OCI-LY7 (cell line): ENCODE measurements around the gene TTL. TPM values are rescaled to one million over a fixed set of nuclear protein-coding genes. Genes with fewer than 3 reads are reported as not detected.

Experiments
- BruUV-seq: library from RNA; stranded (reverse); fragments of 400-500 nt; replicated peaks from 2 replicates; lab custom pipeline; 2021; lab: Mats Ljungman, UMichigan
- CTCF ChIA-PET: fragments of 300-600 bp; sonication (Branson Sonifier 250); formaldehyde crosslinking; loops from one replicate; lab custom pipeline; 2022; ENCODE audit warnings: antibody characterized with exemption; ENCODE audit not compliant: unreplicated experiment; lab: Charles Lee
- POLR2A ChIA-PET: fragments of 300-600 bp; sonication (Branson Sonifier 250); formaldehyde crosslinking; loops from one replicate; lab custom pipeline; 2022; ENCODE audit warnings: antibody characterized with exemption; lab: Charles Lee
- DNase-seq: peaks from one replicate; pipeline ENCODE4 v3.0.0-alpha.2; 2015; ENCODE audit warnings: low spot score
- H2AFZ ChIP-seq: fragments of 200-600 bp; sonication (generic), shearing (Covaris generic); 2 replicates; pipeline ENCODE4 v1.6.1; 2014; ENCODE audit warnings: mild to moderate bottlenecking, antibody characterized with exemption, low read length, moderate library complexity
- H3K27ac ChIP-seq: fragments of 200-600 bp; sonication (generic); 2 replicates; pipeline ENCODE4 v1.5.1; 2014; ENCODE audit warnings: mixed run types, low read depth, mild to moderate bottlenecking, moderate library complexity, low read length, inconsistent platforms; ENCODE audit not compliant: poor library complexity, severe bottlenecking
- H3K36me3 ChIP-seq: fragments of 200-600 bp; sonication (generic); 2 replicates; pipeline ENCODE4 v1.6.1; 2014; ENCODE audit warnings: mild to moderate bottlenecking, antibody characterized with exemption, low read length, moderate library complexity, mixed read lengths; ENCODE audit not compliant: insufficient read depth
- H3K4me1 ChIP-seq: fragments of 200-600 bp; sonication (generic); 2 replicates; pipeline ENCODE4 v1.5.1; 2014; ENCODE audit warnings: mild to moderate bottlenecking, low read length; ENCODE audit not compliant: insufficient read depth, poor library complexity, severe bottlenecking
- H3K4me2 ChIP-seq: fragments of 200-600 bp; sonication (generic); 2 replicates; pipeline ENCODE4 v1.6.1; 2014; ENCODE audit warnings: mild to moderate bottlenecking, low read length
- H3K4me3 ChIP-seq: fragments of 200-600 bp; sonication (generic); 2 replicates; pipeline ENCODE4 v1.5.1; 2014; ENCODE audit warnings: mild to moderate bottlenecking, low read depth, low read length; ENCODE audit not compliant: poor library complexity, severe bottlenecking
- H3K79me2 ChIP-seq: fragments of 200-600 bp; sonication (generic); 2 replicates; pipeline ENCODE4 v1.6.1; 2016; ENCODE audit warnings: low read depth, mild to moderate bottlenecking, low read length, moderate library complexity, mixed read lengths; ENCODE audit not compliant: insufficient read depth
- H3K9me2 ChIP-seq: fragments of 200-600 bp; sonication (generic); 2 replicates; pipeline ENCODE4 v1.6.1; 2016; ENCODE audit warnings: mild to moderate bottlenecking, low read length, mixed read lengths; ENCODE audit not compliant: insufficient read depth
- H3K9me3 ChIP-seq: fragments of 200-600 bp; sonication (generic); 2 replicates; pipeline ENCODE4 v1.6.1; 2014; ENCODE audit warnings: mild to moderate bottlenecking, mixed run types, low read length, mixed read lengths
- H4K20me1 ChIP-seq: fragments of 200-600 bp; sonication (generic); 2 replicates; pipeline ENCODE4 v1.6.1; 2014; ENCODE audit warnings: mild to moderate bottlenecking, antibody characterized with exemption, low read length, moderate library complexity, mixed read lengths; ENCODE audit not compliant: insufficient read depth
- CTCF ChIP-seq: fragments of 200-600 bp; sonication (generic); conservative IDR thresholded peaks from 2 replicates; pipeline ENCODE4 v1.5.1; 2014; ENCODE audit warnings: mild to moderate bottlenecking, antibody characterized with exemption, low read length, moderate library complexity, mixed read lengths
- EZH2phosphoT487 ChIP-seq: fragments of 200-600 bp; sonication (generic); IDR thresholded peaks from 2 replicates; pipeline ENCODE4 v1.6.1; 2018; ENCODE audit warnings: low read depth, borderline replicate concordance, mild to moderate bottlenecking, mixed run types, antibody characterized with exemption, low read length, moderate library complexity, mixed read lengths
- intact Hi-C: fragments of 100-400 bp; cut with micrococcal nuclease; formaldehyde crosslinking; loops from one replicate; pipeline ENCODE4 v1.10.0; 2022; ENCODE audit not compliant: unreplicated experiment
- total RNA-seq, 2 experiments: library from RNA; depleted of rRNA in 1 of 2; stranded (reverse); fragments of >200 nt in 1 of 2; shearing (Covaris generic) in 1 of 2; gene quantifications; 2 replicates each; pipeline ENCODE4 v1.2.3, GENCODE V29; 2014 to 2022

The TTL gene
- total RNA-seq, 2 experiments from 2014 or later = 27.1 to 45.1 TPM

GRCh38 chr2:112542123-112542983 lies 60.4 kb downstream of the TTL start, which contains the start of gene POLR1B:
POLR1B (plus strand) TSS chr2:112542465; CDS start chr2:112542495, 30 bp downstream.
- BruUV-seq = no TSS peak
- ChIA-PET CTCF (no interaction called here), POLR2A (interaction anchor here (0.6 kb wide), 1 partner anchor 9 kb away, joined by 3 read pairs; no protein-coding TSS in a partner anchor)
- peak within 1 kb of the TSS; percentile 79 for H3K4me2 ChIP-seq
- H3K9me2 ChIP-seq = no peaks in the 10 kb centered on the region
- H4K20me1 ChIP-seq = peaks cover 16% of the 10 kb centered on the region
- peak within 1 kb of the TSS; percentile 91 for H3K4me3 ChIP-seq
- H3K27ac ChIP-seq = peak within 1 kb of the TSS; percentile 83
- TF ChIP-seq EZH2phosphoT487 (no peak), CTCF (no peak)
- H2AFZ ChIP-seq = peak within 1 kb of the TSS; percentile 83
- peaks cover 53% of the 10 kb centered on the region for H3K79me2 ChIP-seq
- no peaks in the 10 kb centered on the region for H3K9me3 ChIP-seq
- peaks cover 22% of the 10 kb centered on the region for H3K36me3 ChIP-seq
- H3K4me1 ChIP-seq = peaks cover 23% of the 10 kb centered on the region
- peak; percentile 85 for DNase-seq
- intact Hi-C loops = loop anchor here (5.0 kb wide), 3 partner anchors 40 to 265 kb away; partner anchors contain the start of genes CHCHD5, SLC20A1 and ZC3H6

DNA sequence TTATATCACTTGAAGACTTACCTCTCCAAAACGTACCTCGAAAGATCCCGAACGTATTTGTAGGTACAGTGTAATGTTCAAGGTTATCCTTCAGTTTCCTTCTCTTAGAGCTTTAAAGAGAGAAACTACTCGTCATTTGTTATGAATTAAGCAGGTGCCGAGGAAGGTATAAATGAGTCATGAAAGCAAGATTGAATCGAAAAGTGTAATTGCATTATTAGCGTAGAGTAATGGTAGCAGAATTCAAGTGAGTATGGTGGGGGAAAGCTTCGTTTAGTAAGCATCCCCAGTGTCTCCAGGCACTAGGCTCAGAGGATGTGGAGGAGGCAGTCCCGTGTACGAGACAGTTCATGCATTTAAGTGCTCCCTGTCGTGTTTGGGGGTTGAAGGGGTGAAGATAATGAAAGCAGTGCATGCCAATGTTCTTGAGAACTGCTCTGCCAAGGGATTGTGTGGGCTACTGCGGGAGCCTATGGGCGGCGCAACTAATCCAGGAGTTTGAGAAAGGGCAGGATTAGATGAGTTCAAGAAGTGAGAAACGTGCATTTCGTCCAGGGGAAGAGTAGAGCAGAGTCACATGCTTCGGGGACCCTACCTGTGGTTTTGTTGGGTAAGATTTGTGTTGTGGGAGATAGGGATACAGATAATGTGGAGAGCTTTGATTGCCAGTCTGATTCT lies 61.2 kb downstream of the TTL start:
- Histone ChIP-seq H3K27ac (peak overlapping the region; percentile 83), H3K9me2 (no peaks in the 10 kb centered on the region), H3K9me3 (no peaks in the 10 kb centered on the region), H2AFZ (peak overlapping the region; percentile 83; the same call in 1 of the 2 replicates), H3K4me2 (peak overlapping the region; percentile 79), H3K4me3 (peak overlapping the region; percentile 91), H4K20me1 (peaks cover 16% of the 10 kb centered on the region), H3K79me2 (peaks cover 61% of the 10 kb centered on the region), H3K36me3 (peaks cover 30% of the 10 kb centered on the region), H3K4me1 (peaks cover 23% of the 10 kb centered on the region)
- BruUV-seq = TSS peak; percentile 49
- TF ChIP-seq EZH2phosphoT487 = no peak
- peak; percentile 43 for TF ChIP-seq CTCF
- ChIA-PET POLR2A (interaction anchor here (0.6 kb wide), 2 partner anchors 8 to 1867 kb away, joined by 3 to 4 read pairs; no protein-coding TSS in a partner anchor), CTCF (interaction anchor here (1.0 kb wide), 1 partner anchor 52 kb away, joined by 3 read pairs; no protein-coding TSS in a partner anchor)
- intact Hi-C loops = loop anchor here (1.0 to 5.0 kb wide), 4 partner anchors 39 to 266 kb away; partner anchors contain the start of genes CHCHD5, SLC20A1 and ZC3H6
- peak; percentile 38 for DNase-seq
